Sigmoid colon (tissue), 7 donors: ENCODE measurements around the gene TMEM18. TPM values are rescaled to one million over a fixed set of nuclear protein-coding genes. Genes with fewer than 3 reads are reported as not detected.

Source experiments
- DNase-seq: peaks from one replicate; pipeline ENCODE4 v3.0.0-alpha.2; 2019
- H3K27ac ChIP-seq, 4 donors: fragments of 200-600 bp; sonication (generic); one replicate each; pipeline ENCODE4 v1.5.1; 2016 to 2019; ENCODE audit warnings: mild to moderate bottlenecking in 1 of 4
- H3K27me3 ChIP-seq, 3 donors: fragments of 200-600 bp; sonication (generic); one replicate each; pipeline ENCODE4 v1.5.1; 2019; ENCODE audit warnings: mild to moderate bottlenecking in 1 of 3
- H3K36me3 ChIP-seq, 4 donors: fragments of 200-600 bp; sonication (generic); one replicate each; pipeline ENCODE4 v1.5.1; 2016 to 2019
- H3K4me1 ChIP-seq, 4 donors: fragments of 200-600 bp; sonication (generic); one replicate each; pipeline ENCODE4 v1.5.1; 2017 to 2019
- H3K4me3 ChIP-seq, 4 donors: fragments of 200-600 bp; sonication (generic); one replicate each; pipeline ENCODE4 v1.5.1; 2017 to 2019; ENCODE audit warnings: mild to moderate bottlenecking in 2 of 4, moderate library complexity in 1 of 4
- H3K9me3 ChIP-seq, 4 donors: fragments of 200-600 bp in 3 of 4; sonication (generic) in 3 of 4; one replicate each; pipeline versions ENCODE4 v1.5.1 to v1.6.1; 2013 to 2019
- EP300 ChIP-seq, 4 donors: sonication (generic); formaldehyde crosslinking; IDR thresholded peaks; one replicate each; pipeline ENCODE4 v1.6.1; 2017; ENCODE audit warnings: antibody characterized with exemption in 4 of 4
- POLR2A ChIP-seq, 2 donors: fragments of 450-650 bp; IDR thresholded peaks; one replicate each; pipeline ENCODE4 v1.6.1; 2016; ENCODE audit warnings: antibody characterized with exemption in 2 of 2, mild to moderate bottlenecking in 2 of 2, moderate library complexity in 2 of 2
- POLR2AphosphoS5 ChIP-seq, 4 donors: sonication (generic); formaldehyde crosslinking; IDR thresholded peaks; one replicate each; pipeline ENCODE4 v1.6.1; 2017; ENCODE audit warnings: antibody characterized with exemption in 4 of 4
- WGBS, 2 donors: extraction: QIAGEN DNeasy Blood & Tissue Kit; methylation state at CpG; one replicate each; pipeline ENCODE4 v1.1.7; 2013; 5-methylcytosine and 5-hydroxymethylcytosine counted together
- intact Hi-C: fragments of 100-400 bp; cut with DNase I; formaldehyde crosslinking; loops from one replicate; pipeline ENCODE4 v1.15.1; 2023
- polyA plus RNA-seq, 3 donors: library from polyadenylated mRNA; stranded (reverse); fragments of 200-250 nt; gene quantifications; one replicate each; pipeline ENCODE4 v1.2.3, GENCODE V29; 2013
- total RNA-seq, 4 donors: library from RNA; depleted of rRNA; stranded (reverse); fragments of >200 nt; gene quantifications; one replicate each; pipeline ENCODE4 v1.1.0, GENCODE V29; 2016
- TF ChIP-seq, protein P1 (sequence below), 4 experiments: fragments of 450-650 bp in 3 of 4; fragments of 200-600 bp in 1 of 4; IDR thresholded peaks; one replicate each; pipeline ENCODE4 v1.5.1; 2016 to 2019; ENCODE audit warnings: antibody characterized with exemption in 4 of 4, mild to moderate bottlenecking in 3 of 4, moderate library complexity in 2 of 4
- donor health status: healthy with polysubstance abuse.
- donor health status: Bipolar disorder and iron deficiency.
- donor health status: healthy.

TMEM18 gene
- total and polyA plus RNA-seq, 7 donors: 10.6 to 26.8 (median 22.7) TPM

- no peak for TF ChIP-seq POLR2AphosphoS5 (IDR thresholded peaks at IDR 0.05)
- TF ChIP-seq, protein P1, sequence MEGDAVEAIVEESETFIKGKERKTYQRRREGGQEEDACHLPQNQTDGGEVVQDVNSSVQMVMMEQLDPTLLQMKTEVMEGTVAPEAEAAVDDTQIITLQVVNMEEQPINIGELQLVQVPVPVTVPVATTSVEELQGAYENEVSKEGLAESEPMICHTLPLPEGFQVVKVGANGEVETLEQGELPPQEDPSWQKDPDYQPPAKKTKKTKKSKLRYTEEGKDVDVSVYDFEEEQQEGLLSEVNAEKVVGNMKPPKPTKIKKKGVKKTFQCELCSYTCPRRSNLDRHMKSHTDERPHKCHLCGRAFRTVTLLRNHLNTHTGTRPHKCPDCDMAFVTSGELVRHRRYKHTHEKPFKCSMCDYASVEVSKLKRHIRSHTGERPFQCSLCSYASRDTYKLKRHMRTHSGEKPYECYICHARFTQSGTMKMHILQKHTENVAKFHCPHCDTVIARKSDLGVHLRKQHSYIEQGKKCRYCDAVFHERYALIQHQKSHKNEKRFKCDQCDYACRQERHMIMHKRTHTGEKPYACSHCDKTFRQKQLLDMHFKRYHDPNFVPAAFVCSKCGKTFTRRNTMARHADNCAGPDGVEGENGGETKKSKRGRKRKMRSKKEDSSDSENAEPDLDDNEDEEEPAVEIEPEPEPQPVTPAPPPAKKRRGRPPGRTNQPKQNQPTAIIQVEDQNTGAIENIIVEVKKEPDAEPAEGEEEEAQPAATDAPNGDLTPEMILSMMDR (IDR thresholded peaks at IDR 0.05): no peak
- TF ChIP-seq POLR2A (IDR thresholded peaks at IDR 0.05): no peak
- no peak for TF ChIP-seq EP300 (IDR thresholded peaks at IDR 0.05)
- Histone ChIP-seq H3K9me3 (peaks cover 0 to 2% (median 0%) of the 10 kb centered on the region in 4 donors), H3K27ac (no peak overlapping the region), H3K4me3 (no peak overlapping the region), H3K36me3 (no peaks in the 10 kb centered on the region), H3K27me3 (no peaks in the 10 kb centered on the region), H3K4me1 (peaks cover 0 to 10% (median 7%) of the 10 kb centered on the region in 4 donors)
- no peak for DNase-seq
- WGBS, 2 donors: 87 to 91% methylated on average over 11 of the region's 11 CpGs
- intact Hi-C loops: no loop called here
These were observed 43.2 kb downstream of the TMEM18 start for GRCh38 chr2:634041-634440.

DNA sequence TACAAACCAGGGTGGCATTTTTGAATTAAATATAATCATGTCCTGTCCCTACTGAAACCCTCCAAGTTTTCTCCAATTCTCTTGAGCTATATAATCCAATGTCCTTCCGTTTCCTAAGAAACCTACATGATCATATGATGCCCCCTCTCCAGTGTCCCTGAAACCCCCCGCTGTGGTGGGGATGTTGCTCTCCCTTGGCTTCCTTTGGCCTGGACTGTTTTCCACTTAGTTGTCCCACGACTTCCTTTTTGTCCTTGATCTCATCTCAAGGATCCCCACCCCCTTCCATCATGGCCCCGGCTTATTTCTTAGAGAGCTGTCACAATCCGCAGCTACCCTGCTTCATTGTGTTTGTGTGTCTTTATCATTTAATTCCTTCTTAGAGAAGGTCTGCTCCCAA is 43.8 kb downstream of the TMEM18 start:
- H3K36me3 ChIP-seq: no peaks in the 10 kb centered on the region
- H3K4me3 ChIP-seq: no peak overlapping the region
- intact Hi-C loops: no loop called here
- TF ChIP-seq EP300 (IDR thresholded peaks at IDR 0.05) (no peak), POLR2AphosphoS5 (IDR thresholded peaks at IDR 0.05) (no peak), POLR2A (IDR thresholded peaks at IDR 0.05) (no peak)
- TF ChIP-seq, protein P1 (IDR thresholded peaks at IDR 0.05): no peak
- H3K27me3 ChIP-seq: no peaks in the 10 kb centered on the region
- H3K27ac ChIP-seq: no peak overlapping the region
- WGBS, 2 donors: 81 to 83% methylated on average over 5 of the region's 5 CpGs
- H3K9me3 ChIP-seq: peaks cover 0 to 2% (median 0%) of the 10 kb centered on the region in 4 donors
- DNase-seq: no peak
- H3K4me1 ChIP-seq: peaks cover 0 to 10% (median 7%) of the 10 kb centered on the region in 4 donors

DNA sequence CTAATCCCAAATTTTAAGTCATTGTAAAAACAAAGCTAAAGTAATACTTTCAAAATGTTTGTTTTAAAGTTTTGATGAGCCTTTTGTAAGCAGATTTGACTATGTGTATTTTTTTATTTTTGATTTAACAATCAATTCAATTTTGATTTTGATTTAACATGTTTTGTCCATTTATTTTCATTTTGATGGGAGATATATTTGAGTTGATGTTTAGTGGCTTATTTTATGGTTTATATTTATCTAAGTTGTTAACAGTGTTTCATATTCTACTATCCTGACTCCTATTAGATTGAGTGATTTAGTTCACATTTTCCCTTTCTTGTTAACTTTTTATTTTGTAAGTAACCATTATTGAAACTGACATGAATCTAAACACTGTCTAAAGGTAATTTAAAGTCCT is 44.7 kb downstream of the TMEM18 start:
- DNase-seq: no peak
- no peak for TF ChIP-seq EP300 (IDR thresholded peaks at IDR 0.05)
- no peak for TF ChIP-seq POLR2A (IDR thresholded peaks at IDR 0.05)
- TF ChIP-seq, protein P1 (IDR thresholded peaks at IDR 0.05): no peak
- no peak for TF ChIP-seq POLR2AphosphoS5 (IDR thresholded peaks at IDR 0.05)
- Histone ChIP-seq H3K4me1 (peaks cover 0 to 10% (median 7%) of the 10 kb centered on the region in 4 donors), H3K9me3 (peaks cover 0 to 2% (median 0%) of the 10 kb centered on the region in 4 donors), H3K4me3 (no peak overlapping the region), H3K27me3 (no peaks in the 10 kb centered on the region), H3K36me3 (no peaks in the 10 kb centered on the region), H3K27ac (no peak overlapping the region)
- intact Hi-C loops: no loop called here

GRCh38 chr2:631741-632140 is 45.5 kb downstream of the TMEM18 start:
- H3K4me1 ChIP-seq: peaks cover 0 to 6% (median 4%) of the 10 kb centered on the region in 4 donors
- H3K36me3 ChIP-seq: no peaks in the 10 kb centered on the region
- no peak overlapping the region for H3K4me3 ChIP-seq
- no peak overlapping the region for H3K27ac ChIP-seq
- TF ChIP-seq, protein P1 (IDR thresholded peaks at IDR 0.05): no peak
- WGBS, 2 donors: 93 to 98% methylated on average over 1 of the region's 1 CpG
- peaks cover 0 to 2% (median 0%) of the 10 kb centered on the region in 4 donors for H3K9me3 ChIP-seq
- no peak for DNase-seq
- intact Hi-C loops: no loop called here
- no peaks in the 10 kb centered on the region for H3K27me3 ChIP-seq
